Activated T-helper 2 cell treated with anti-CD3 and anti-CD28 coated beads, Interferon-gamma antibody, Interleukin-2, Interleukin-4, amounts not matched to agents 10 μg/mL and 5 μg/mL and 100 μg/mL, durations not matched to agents 14 hours and 24 hours and 36 hours (primary cell): ENCODE data around the gene PCCA. TPM values are rescaled to one million over a fixed set of nuclear protein-coding genes. Genes with fewer than 3 reads are reported as not detected.
"Not testable (repeated sequence)": the region's sequence is repeated elsewhere in the genome, so short reads cannot be mapped to it uniquely, and the experiment has no call there.

Experiments
- DNase-seq: peaks from one replicate; pipeline ENCODE4 v3.0.0; 2021; ENCODE audit warnings: low spot score
- H3K27ac Mint-ChIP-seq: one replicate; pipeline ENCODE4 v1.8.0; 2021; ENCODE audit warnings: mixed read lengths
- H3K27me3 Mint-ChIP-seq: one replicate; pipeline ENCODE4 v1.8.0; 2021; ENCODE audit warnings: low read depth, mixed read lengths
- H3K36me3 Mint-ChIP-seq: one replicate; pipeline ENCODE4 v1.8.0; 2021; ENCODE audit warnings: low read depth, mixed read lengths
- H3K4me1 Mint-ChIP-seq: one replicate; pipeline ENCODE4 v1.8.0; 2021; ENCODE audit warnings: low read depth, mixed read lengths
- H3K4me3 Mint-ChIP-seq: one replicate; pipeline ENCODE4 v1.8.0; 2021; ENCODE audit warnings: low read depth, mild to moderate bottlenecking, moderate library complexity, mixed read lengths
- H3K9me3 Mint-ChIP-seq: one replicate; pipeline ENCODE4 v1.8.0; 2021; ENCODE audit warnings: mixed read lengths
- intact Hi-C: fragments of 100-400 bp; cut with micrococcal nuclease; formaldehyde crosslinking; loops from one replicate; pipeline ENCODE4 v1.15.1; 2023
- total RNA-seq: library from RNA; stranded (reverse); gene quantifications from 2 replicates; pipeline ENCODE4 v1.2.3, GENCODE V29; 2022

The PCCA gene
- total RNA-seq, 1 donor from 2014 or later = 6.7 TPM

- Mint-ChIP-seq H3K4me1 (no peaks in the 10 kb centered on the region), H3K27me3 (no peaks in the 10 kb centered on the region), H3K36me3 (no peaks in the 10 kb centered on the region), H3K4me3 (no peak overlapping the region), H3K27ac (no peak overlapping the region), H3K9me3 (no peaks in the 10 kb centered on the region)
- intact Hi-C loops = no loop called here
- no peak for DNase-seq
Measured at GRCh38 chr13:100075700-100076587, 12.9 kb upstream of the PCCA start.

DNA sequence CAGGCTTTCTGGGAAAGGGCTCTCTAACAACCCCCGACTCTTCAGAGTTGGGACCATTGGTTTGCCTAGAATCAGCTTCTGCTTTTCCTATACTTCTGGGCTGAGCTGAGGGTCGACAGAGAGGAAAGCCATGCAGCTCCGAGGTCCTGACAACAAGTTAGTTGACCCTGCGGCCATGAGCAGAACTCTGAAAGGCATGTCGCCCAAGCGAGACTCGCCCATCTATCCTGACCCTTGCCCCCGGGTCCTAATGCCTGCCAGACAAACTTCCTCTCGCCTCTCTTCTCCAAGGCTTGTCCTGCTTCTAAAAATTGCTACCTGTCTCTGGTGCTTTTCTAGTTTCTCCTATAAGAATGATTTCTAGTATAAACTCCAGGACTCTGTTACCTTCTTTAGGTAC lies 9.9 kb upstream of the PCCA start:
- DNase-seq, H3K36me3 Mint-ChIP-seq, H3K27ac Mint-ChIP-seq, H3K4me1 Mint-ChIP-seq, H3K4me3 Mint-ChIP-seq, intact Hi-C loops, H3K9me3 Mint-ChIP-seq, H3K27me3 Mint-ChIP-seq: not testable (repeated sequence)

DNA sequence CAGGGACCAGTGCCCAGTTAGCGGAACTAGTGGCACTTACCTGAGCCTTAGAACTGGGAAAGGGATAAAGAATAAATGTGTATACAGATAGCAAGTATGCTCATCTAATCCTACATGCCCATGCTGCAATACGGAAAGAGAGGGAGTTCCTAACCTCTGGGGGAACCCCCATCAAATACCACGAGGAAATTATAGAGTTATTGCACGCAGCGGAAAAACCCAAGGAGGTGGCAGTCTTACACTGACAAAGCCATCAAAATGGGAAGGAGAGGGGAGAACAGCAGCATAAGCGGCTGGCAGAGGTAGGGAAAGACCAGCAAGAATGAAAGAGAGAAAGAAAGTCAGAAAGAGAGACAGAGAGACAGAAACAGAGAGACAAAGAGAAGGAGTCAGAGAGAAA lies 5.5 kb upstream of the PCCA start:
- H3K9me3 Mint-ChIP-seq, H3K4me3 Mint-ChIP-seq, DNase-seq, H3K4me1 Mint-ChIP-seq, H3K36me3 Mint-ChIP-seq, H3K27ac Mint-ChIP-seq, H3K27me3 Mint-ChIP-seq: not testable (repeated sequence)
- intact Hi-C loops = loop anchor here (10.0 kb wide), 1 partner anchor 151 kb away; no protein-coding TSS in a partner anchor

DNA sequence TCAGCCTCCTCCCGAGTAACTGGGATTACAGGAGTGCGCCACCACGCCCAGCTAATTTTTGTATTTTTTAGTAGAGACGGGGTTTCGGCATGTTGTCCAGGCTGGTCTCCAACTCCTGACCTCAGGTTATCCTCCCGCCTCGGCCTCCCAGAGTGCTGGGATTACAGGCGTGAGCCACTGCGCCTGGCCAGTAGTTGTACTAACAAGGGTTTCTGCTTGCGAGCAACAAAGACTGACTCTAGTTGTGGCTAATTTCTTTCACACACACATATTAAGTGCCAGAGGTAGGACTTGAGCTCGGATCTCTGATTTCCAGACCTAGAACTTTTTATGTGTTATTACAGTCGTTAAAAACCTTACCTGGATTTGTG lies 635 bp upstream of the PCCA start:
- no peak for DNase-seq
- Mint-ChIP-seq H3K4me1 (peaks cover 19% of the 10 kb centered on the region), H3K9me3 (no peaks in the 10 kb centered on the region), H3K27ac (no peak overlapping the region), H3K27me3 (no peaks in the 10 kb centered on the region), H3K36me3 (no peaks in the 10 kb centered on the region), H3K4me3 (peak overlapping the region; percentile 91)
- intact Hi-C loops = loop anchor here (5.0 to 10.0 kb wide), 3 partner anchors 114 to 304 kb away; no protein-coding TSS in a partner anchor

DNA sequence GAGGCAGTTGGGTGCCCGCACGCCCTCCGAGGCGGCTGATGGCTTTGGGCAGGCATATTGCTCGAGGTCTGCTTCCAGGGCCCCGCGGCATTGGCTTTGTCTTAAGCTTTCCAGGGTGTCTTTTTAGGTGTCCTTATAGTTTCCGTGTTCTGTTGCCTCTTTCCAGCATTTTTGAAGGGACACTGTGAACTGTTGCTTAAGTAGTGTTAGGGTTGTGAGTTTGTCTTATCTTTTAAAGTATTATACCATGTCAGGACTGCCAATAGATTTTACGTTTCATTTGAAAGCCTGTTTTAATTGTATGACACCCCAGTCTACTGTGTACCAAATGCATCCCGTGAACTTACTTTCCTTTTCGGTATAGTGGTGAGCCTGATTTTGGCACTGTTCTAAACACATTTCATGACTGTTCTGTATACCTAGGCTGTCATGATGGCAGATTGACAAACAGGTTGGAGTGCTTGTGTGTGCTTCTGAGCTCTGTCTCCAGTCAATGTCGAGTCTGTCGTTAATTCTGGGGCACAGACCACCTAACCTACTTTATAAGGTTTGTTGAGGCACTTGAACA lies 656 bp downstream of the PCCA start:
- intact Hi-C loops = loop anchor here (1.0 to 10.0 kb wide), 4 partner anchors 113 to 417 kb away; no protein-coding TSS in a partner anchor
- H3K27ac Mint-ChIP-seq = peak overlapping the region; percentile 68
- DNase-seq = no peak

GRCh38 chr13:100090861-100091260 lies 2.0 kb downstream of the PCCA start:
- H3K4me1 Mint-ChIP-seq = peaks cover 16% of the 10 kb centered on the region
- intact Hi-C loops = no loop called here
- H3K27ac Mint-ChIP-seq = no peak overlapping the region
- no peaks in the 10 kb centered on the region for H3K9me3 Mint-ChIP-seq
- H3K27me3 Mint-ChIP-seq = no peaks in the 10 kb centered on the region
- H3K4me3 Mint-ChIP-seq = no peak overlapping the region
- no peak for DNase-seq
- H3K36me3 Mint-ChIP-seq = no peaks in the 10 kb centered on the region

More for the DNA sequence above, 656 bp downstream of the PCCA start:
- peak overlapping the region; percentile 91 for H3K4me3 Mint-ChIP-seq
- peaks cover 16% of the 10 kb centered on the region for H3K4me1 Mint-ChIP-seq
- no peaks in the 10 kb centered on the region for H3K36me3 Mint-ChIP-seq
- H3K27me3 Mint-ChIP-seq = no peaks in the 10 kb centered on the region
- no peaks in the 10 kb centered on the region for H3K9me3 Mint-ChIP-seq

DNA sequence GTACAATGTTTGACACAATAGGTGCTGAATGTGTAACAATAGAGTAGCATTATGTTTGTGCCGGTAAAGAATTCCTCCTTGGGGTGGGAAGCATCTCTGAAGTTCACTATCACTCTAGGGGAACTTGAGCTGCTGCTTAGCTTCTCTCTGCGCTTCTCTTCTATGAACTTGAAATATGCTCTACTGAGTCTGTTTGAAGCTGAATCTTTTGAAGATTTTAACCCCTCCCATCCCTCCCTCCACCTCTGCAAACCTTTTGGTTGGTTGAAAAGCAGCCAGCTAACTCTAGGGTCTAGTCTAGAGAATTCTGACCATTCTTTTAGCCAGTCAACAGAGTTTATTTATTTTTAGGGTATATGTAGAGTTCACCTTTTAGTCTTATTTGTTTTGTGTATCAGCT lies 2.5 kb downstream of the PCCA start:
- no peaks in the 10 kb centered on the region for H3K9me3 Mint-ChIP-seq
- H3K4me1 Mint-ChIP-seq = peaks cover 16% of the 10 kb centered on the region
- no peak for DNase-seq
- H3K27me3 Mint-ChIP-seq = no peaks in the 10 kb centered on the region
- no peak overlapping the region for H3K27ac Mint-ChIP-seq
- H3K36me3 Mint-ChIP-seq = no peaks in the 10 kb centered on the region
- intact Hi-C loops = no loop called here
- no peak overlapping the region for H3K4me3 Mint-ChIP-seq

GRCh38 chr13:100092273-100092672 lies 3.4 kb downstream of the PCCA start:
- H3K27me3 Mint-ChIP-seq, H3K4me3 Mint-ChIP-seq, DNase-seq, intact Hi-C loops, H3K9me3 Mint-ChIP-seq, H3K36me3 Mint-ChIP-seq, H3K27ac Mint-ChIP-seq: not testable (repeated sequence)
- H3K4me1 Mint-ChIP-seq = peaks cover 16% of the 10 kb centered on the region

- intact Hi-C loops = no loop called here
- H3K4me1 Mint-ChIP-seq = peaks cover 9% of the 10 kb centered on the region
Measured at GRCh38 chr13:100095498-100095897, 6.6 kb downstream of the PCCA start.

GRCh38 chr13:100096526-100096925 lies 7.6 kb downstream of the PCCA start:
- peaks cover 4% of the 10 kb centered on the region for H3K4me1 Mint-ChIP-seq
- intact Hi-C loops = no loop called here
- no peaks in the 10 kb centered on the region for H3K36me3 Mint-ChIP-seq
- peaks cover 4% of the 10 kb centered on the region for H3K27me3 Mint-ChIP-seq
- no peak for DNase-seq
- no peak overlapping the region for H3K4me3 Mint-ChIP-seq
- H3K9me3 Mint-ChIP-seq = no peaks in the 10 kb centered on the region
- H3K27ac Mint-ChIP-seq = no peak overlapping the region

More at GRCh38 chr13:100095498-100095897, 6.6 kb downstream of the PCCA start:
- Mint-ChIP-seq H3K4me3 (no peak overlapping the region), H3K9me3 (no peaks in the 10 kb centered on the region), H3K36me3 (no peaks in the 10 kb centered on the region), H3K27me3 (peaks cover 4% of the 10 kb centered on the region), H3K27ac (no peak overlapping the region)
- no peak for DNase-seq

- peaks cover 4% of the 10 kb centered on the region for H3K27me3 Mint-ChIP-seq
- H3K4me3 Mint-ChIP-seq = no peak overlapping the region
- H3K4me1 Mint-ChIP-seq = peaks cover 4% of the 10 kb centered on the region
- no peak for DNase-seq
- no peaks in the 10 kb centered on the region for H3K36me3 Mint-ChIP-seq
- intact Hi-C loops = no loop called here
- no peak overlapping the region for H3K27ac Mint-ChIP-seq
- H3K9me3 Mint-ChIP-seq = no peaks in the 10 kb centered on the region
Measured at GRCh38 chr13:100097821-100098220, 8.9 kb downstream of the PCCA start.

- Mint-ChIP-seq H3K36me3 (no peaks in the 10 kb centered on the region), H3K4me1 (peaks cover 4% of the 10 kb centered on the region), H3K27ac (no peak overlapping the region), H3K27me3 (peaks cover 4% of the 10 kb centered on the region), H3K4me3 (no peak overlapping the region), H3K9me3 (no peaks in the 10 kb centered on the region)
- intact Hi-C loops = no loop called here
- DNase-seq = no peak
Measured at GRCh38 chr13:100098445-100099116, 9.7 kb downstream of the PCCA start.

DNA sequence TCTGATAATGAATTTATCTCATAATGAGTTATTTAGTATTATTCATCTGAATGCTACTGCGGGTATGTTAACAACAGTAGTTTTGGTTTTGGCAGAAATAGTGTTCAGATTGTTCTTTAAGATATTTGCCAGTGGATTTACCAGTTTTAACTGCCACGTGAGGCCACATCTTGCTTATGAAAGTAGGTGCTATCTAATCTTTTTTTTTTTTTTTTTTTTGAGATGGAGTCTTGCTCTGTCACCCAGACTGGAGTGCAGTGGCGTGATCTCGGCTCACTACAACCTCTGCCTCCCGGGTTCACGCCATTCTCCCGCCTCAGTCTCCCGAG lies 10.2 kb downstream of the PCCA start:
- H3K27ac Mint-ChIP-seq, H3K4me1 Mint-ChIP-seq, DNase-seq, H3K9me3 Mint-ChIP-seq, H3K4me3 Mint-ChIP-seq, H3K27me3 Mint-ChIP-seq, intact Hi-C loops, H3K36me3 Mint-ChIP-seq: not testable (repeated sequence)
